Upper lobe of left lung (tissue), 4 donors: ENCODE results near the gene CYS1.

ENCODE experiments used
- EP300 ChIP-seq, 4 donors: sonication (generic); formaldehyde crosslinking; IDR thresholded peaks; one replicate each; pipeline ENCODE4 v1.5.1; 2017; ENCODE audit warnings: antibody characterized with exemption in 4 of 4, control low read depth in 2 of 4
- TF ChIP-seq, protein P1 (sequence below), 6 experiments: fragments of 450-650 bp in 4 of 6; fragments of 200-600 bp in 2 of 6; sonication (generic) in 2 of 6; IDR thresholded peaks; one replicate each; pipeline ENCODE4 v1.5.1; 2016 to 2019; ENCODE audit warnings: antibody characterized with exemption in 6 of 6

DNA sequence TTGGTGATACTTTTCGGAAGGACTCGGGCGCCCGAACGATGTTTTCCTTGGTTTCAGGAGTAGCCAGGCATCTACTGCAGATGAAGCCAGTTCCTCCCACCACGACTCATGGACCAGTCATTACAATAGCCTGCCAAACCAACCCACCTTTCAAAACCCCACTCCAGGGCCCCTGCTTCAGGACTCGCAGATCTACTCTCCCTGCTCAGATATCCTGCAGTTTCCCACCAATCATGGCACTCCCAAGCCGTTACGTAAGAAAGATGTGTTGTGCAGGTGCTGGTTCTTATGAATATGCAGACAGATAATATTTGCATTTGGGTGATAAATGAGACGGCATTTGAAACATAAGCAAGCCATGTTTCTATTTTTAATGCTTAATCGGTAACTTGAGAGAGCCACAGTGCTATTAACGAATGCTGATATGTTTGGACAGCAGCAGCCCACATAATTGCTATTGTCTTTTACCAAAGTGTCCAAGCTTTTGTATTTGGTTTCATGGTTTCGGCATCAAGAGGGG, 3.5 kb upstream of the CYS1 start:
- no peak for TF ChIP-seq EP300 (IDR thresholded peaks at IDR 0.05)
- TF ChIP-seq, protein P1, sequence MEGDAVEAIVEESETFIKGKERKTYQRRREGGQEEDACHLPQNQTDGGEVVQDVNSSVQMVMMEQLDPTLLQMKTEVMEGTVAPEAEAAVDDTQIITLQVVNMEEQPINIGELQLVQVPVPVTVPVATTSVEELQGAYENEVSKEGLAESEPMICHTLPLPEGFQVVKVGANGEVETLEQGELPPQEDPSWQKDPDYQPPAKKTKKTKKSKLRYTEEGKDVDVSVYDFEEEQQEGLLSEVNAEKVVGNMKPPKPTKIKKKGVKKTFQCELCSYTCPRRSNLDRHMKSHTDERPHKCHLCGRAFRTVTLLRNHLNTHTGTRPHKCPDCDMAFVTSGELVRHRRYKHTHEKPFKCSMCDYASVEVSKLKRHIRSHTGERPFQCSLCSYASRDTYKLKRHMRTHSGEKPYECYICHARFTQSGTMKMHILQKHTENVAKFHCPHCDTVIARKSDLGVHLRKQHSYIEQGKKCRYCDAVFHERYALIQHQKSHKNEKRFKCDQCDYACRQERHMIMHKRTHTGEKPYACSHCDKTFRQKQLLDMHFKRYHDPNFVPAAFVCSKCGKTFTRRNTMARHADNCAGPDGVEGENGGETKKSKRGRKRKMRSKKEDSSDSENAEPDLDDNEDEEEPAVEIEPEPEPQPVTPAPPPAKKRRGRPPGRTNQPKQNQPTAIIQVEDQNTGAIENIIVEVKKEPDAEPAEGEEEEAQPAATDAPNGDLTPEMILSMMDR (IDR thresholded peaks at IDR 0.05): no peak
